Gastrocnemius medialis (tissue), 4 donors: ENCODE data around the gene B3GNT7. TPM values are rescaled to one million over a fixed set of nuclear protein-coding genes. Genes with fewer than 3 reads are reported as not detected.
A peak's percentile ranks its signal among the peaks of the same experiment; 100 is the strongest.

ENCODE experiments used
- ATAC-seq, 2 donors: fragments of 150-250 bp; one replicate each; pipeline ENCODE4 v1.9.1; 2016
- DNase-seq, 2 donors: peaks; one replicate each; pipeline ENCODE4 v3.0.0-alpha.2; 2019
- H3K27ac ChIP-seq, 4 donors: fragments of 200-600 bp; sonication (generic); 1 replicate in 1 of 4; 2 replicates in 3 of 4; pipeline ENCODE4 v1.5.1; 2016 to 2018; ENCODE audit warnings: mild to moderate bottlenecking in 2 of 4, moderate library complexity in 1 of 4
- H3K27me3 ChIP-seq, 3 donors: fragments of 200-600 bp; sonication (generic) in 2 of 3; 1 replicate in 1 of 3; 2 replicates in 2 of 3; pipeline versions ENCODE4 v1.5.1 to v1.6.0; 2016 to 2019; ENCODE audit warnings: mild to moderate bottlenecking in 1 of 3, moderate library complexity in 1 of 3
- H3K36me3 ChIP-seq, 2 donors: fragments of 200-600 bp; sonication (generic) in 1 of 2; one replicate each; pipeline ENCODE4 v1.5.1; 2017 to 2018
- H3K4me1 ChIP-seq, 2 donors: fragments of 200-600 bp; sonication (generic) in 1 of 2; one replicate each; pipeline ENCODE4 v1.5.1; 2016 to 2017; ENCODE audit warnings: mild to moderate bottlenecking in 2 of 2
- H3K4me3 ChIP-seq, 4 donors: fragments of 200-600 bp; sonication (generic) in 3 of 4; 1 replicate in 1 of 4; 2 replicates in 3 of 4; pipeline ENCODE4 v1.5.1; 2016 to 2019; ENCODE audit warnings: mild to moderate bottlenecking in 2 of 4
- H3K9me3 ChIP-seq, 3 donors: fragments of 200-600 bp; sonication (generic) in 2 of 3; 1 replicate in 1 of 3; 2 replicates in 2 of 3; pipeline ENCODE4 v1.5.1; 2016 to 2019
- POLR2A ChIP-seq, 2 donors: fragments of 450-650 bp; IDR thresholded peaks; one replicate each; pipeline ENCODE4 v1.6.1; 2017; ENCODE audit warnings: antibody characterized with exemption in 2 of 2, mild to moderate bottlenecking in 2 of 2, moderate library complexity in 2 of 2
- in situ Hi-C, 4 donors: fragments of 200-750 bp; cut with MboI; loops; one replicate each; pipeline versions ENCODE4 v1.15.0 to v1.8.0; 2017; ENCODE audit warnings: low sequenced_read_pairs in 4 of 4
- intact Hi-C: fragments of 100-400 bp; cut with DNase I; formaldehyde crosslinking; loops from one replicate; pipeline ENCODE4 v1.15.1; 2023; ENCODE audit warnings: low total_unique reads
- total RNA-seq, 4 donors: library from RNA; depleted of rRNA; stranded (reverse); fragments of >200 nt; gene quantifications; one replicate each; pipeline versions ENCODE4 v1.1.0 to v1.2.3, GENCODE V29; 2016
- TF ChIP-seq, protein P1 (sequence below), 5 experiments: fragments of 450-650 bp in 3 of 5; fragments of 200-600 bp in 2 of 5; sonication (generic) in 2 of 5; IDR thresholded peaks in 4 of 5; conservative IDR thresholded peaks in 1 of 5; 1 replicate in 4 of 5; 2 replicates in 1 of 5; pipeline ENCODE4 v1.5.1; 2016 to 2019; ENCODE audit warnings: antibody characterized with exemption in 5 of 5, mild to moderate bottlenecking in 3 of 5, moderate library complexity in 3 of 5

The B3GNT7 gene, protein sequence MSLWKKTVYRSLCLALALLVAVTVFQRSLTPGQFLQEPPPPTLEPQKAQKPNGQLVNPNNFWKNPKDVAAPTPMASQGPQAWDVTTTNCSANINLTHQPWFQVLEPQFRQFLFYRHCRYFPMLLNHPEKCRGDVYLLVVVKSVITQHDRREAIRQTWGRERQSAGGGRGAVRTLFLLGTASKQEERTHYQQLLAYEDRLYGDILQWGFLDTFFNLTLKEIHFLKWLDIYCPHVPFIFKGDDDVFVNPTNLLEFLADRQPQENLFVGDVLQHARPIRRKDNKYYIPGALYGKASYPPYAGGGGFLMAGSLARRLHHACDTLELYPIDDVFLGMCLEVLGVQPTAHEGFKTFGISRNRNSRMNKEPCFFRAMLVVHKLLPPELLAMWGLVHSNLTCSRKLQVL
- under 1 TPM; 0.10 to 0.60 (median 0.44) TPM for total RNA-seq

DNA sequence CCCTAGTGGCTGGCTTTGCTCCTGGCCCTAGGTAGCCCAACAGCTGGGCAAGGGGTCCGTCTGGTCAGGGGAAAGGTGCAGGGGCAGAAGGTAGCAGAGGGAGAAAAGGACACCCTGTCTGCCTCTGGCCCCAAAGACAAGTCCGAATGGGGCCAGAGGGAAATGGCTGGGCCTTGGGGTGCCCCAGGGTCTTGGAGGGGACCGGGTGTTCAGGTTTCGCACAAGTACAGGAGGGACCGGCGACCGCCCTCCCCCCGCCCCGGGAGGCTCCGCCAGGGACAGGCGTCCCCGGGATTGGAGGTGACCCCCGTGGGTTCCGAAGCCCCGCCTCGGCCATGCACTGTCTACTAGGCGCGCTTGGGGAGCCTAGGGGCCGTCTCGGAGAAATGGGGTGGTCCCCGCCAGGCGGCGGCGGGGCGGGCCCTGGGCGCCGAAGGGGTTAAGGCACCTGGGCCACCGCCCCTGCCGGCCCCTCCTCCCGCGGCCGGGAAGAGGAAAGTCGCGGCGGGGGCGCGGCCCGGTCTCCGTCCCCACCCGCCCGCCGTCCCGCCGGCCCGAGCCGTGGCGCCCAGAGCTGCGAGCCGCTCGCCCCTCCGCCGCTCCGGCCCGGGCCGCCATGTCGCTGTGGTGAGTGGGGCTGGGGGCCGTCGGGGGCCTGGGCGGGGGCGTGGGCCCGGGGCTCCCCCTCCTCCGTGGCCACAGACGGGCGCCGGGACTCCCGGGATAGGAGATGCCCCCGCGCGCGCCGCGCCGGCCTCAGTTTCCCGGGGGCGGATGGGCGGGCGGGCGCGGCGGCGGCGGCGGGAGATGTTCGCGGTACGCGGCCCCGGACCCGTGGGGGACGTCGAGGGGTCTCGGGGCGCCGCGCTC lies at the start of gene B3GNT7:
B3GNT7 (plus strand) TSS at position 523 of the 870 bp plus-strand sequence; CDS start at position 617, 94 bp downstream.
- Histone ChIP-seq H3K27ac (no peak within 1 kb of the TSS), H3K9me3 (no peaks in the 10 kb centered on the region), H3K27me3 (peaks cover 8 to 18% (median 17%) of the 10 kb centered on the region in 3 donors), H3K36me3 (no peaks in the 10 kb centered on the region), H3K4me1 (peaks cover 0 to 4% of the 10 kb centered on the region in 2 donors), H3K4me3 (peak within 1 kb of the TSS in 1 of 4 donors; percentile 5)
- ATAC-seq (no peak), DNase-seq (no peak)
- in situ Hi-C loops (no loop called here), intact Hi-C loops (no loop called here)
- TF ChIP-seq, protein P1, sequence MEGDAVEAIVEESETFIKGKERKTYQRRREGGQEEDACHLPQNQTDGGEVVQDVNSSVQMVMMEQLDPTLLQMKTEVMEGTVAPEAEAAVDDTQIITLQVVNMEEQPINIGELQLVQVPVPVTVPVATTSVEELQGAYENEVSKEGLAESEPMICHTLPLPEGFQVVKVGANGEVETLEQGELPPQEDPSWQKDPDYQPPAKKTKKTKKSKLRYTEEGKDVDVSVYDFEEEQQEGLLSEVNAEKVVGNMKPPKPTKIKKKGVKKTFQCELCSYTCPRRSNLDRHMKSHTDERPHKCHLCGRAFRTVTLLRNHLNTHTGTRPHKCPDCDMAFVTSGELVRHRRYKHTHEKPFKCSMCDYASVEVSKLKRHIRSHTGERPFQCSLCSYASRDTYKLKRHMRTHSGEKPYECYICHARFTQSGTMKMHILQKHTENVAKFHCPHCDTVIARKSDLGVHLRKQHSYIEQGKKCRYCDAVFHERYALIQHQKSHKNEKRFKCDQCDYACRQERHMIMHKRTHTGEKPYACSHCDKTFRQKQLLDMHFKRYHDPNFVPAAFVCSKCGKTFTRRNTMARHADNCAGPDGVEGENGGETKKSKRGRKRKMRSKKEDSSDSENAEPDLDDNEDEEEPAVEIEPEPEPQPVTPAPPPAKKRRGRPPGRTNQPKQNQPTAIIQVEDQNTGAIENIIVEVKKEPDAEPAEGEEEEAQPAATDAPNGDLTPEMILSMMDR (IDR thresholded peaks at IDR 0.05 in 4 of 5, conservative IDR thresholded peaks at IDR 0.05 in 1 of 5), result no peak

DNA sequence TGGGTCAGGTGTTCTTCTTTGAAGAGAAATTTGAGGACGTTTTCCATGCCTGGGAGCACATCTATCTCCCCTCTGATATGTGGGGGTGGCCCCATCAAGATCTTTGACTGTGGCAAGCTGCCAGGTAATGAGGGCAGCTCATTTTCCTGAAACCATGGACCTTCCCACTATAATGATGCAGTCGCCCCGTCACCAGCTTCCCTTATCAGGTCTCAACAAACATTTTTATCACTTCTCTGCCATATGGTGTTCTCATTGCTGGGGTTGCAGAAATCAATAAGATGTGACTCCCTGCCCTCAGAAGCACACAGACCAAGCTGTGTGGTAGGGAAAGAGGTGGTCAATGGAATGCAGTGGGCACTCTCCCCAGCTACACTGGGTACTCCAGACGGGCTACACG lies 48.4 kb upstream of the B3GNT7 start:
- Histone ChIP-seq H3K9me3 (no peaks in the 10 kb centered on the region), H3K36me3 (no peaks in the 10 kb centered on the region), H3K27ac (no peak overlapping the region), H3K4me1 (no peaks in the 10 kb centered on the region), H3K4me3 (no peak overlapping the region), H3K27me3 (no peaks in the 10 kb centered on the region)
- DNase-seq (no peak), ATAC-seq (no peak)
- intact Hi-C loops (no loop called here), in situ Hi-C loops (no loop called here)
- TF ChIP-seq POLR2A (IDR thresholded peaks at IDR 0.05), result no peak
- TF ChIP-seq, protein P1 (IDR thresholded peaks at IDR 0.05 in 4 of 5, conservative IDR thresholded peaks at IDR 0.05 in 1 of 5), result no peak

DNA sequence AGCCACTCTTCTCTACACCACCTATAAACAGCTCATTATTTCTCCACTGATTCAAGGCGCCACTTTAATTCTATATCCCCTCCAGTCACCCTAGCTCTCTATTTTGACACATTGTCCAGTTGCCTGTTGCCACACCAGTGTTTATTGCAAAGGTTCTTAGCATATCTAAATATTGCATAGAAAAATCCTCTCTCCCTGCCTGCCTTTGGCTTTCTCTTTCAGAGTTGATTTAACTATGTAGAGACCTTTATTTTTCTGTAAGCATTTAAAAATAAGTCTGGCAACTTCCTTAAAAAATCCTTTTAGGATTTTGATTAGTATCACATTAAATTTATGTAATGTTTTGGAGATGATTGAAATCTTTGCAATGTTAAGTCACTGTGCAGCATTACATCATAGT lies 47.9 kb upstream of the B3GNT7 start:
- TF ChIP-seq POLR2A (IDR thresholded peaks at IDR 0.05), result no peak
- TF ChIP-seq, protein P1 (IDR thresholded peaks at IDR 0.05 in 4 of 5, conservative IDR thresholded peaks at IDR 0.05 in 1 of 5), result no peak
- no peak for ATAC-seq
- intact Hi-C loops (no loop called here), in situ Hi-C loops (no loop called here)
- no peaks in the 10 kb centered on the region for H3K36me3 ChIP-seq
- no peak for DNase-seq
- no peaks in the 10 kb centered on the region for H3K9me3 ChIP-seq
- no peaks in the 10 kb centered on the region for H3K4me1 ChIP-seq
- H3K27me3 ChIP-seq, result no peaks in the 10 kb centered on the region
- no peak overlapping the region for H3K27ac ChIP-seq
- no peak overlapping the region for H3K4me3 ChIP-seq

DNA sequence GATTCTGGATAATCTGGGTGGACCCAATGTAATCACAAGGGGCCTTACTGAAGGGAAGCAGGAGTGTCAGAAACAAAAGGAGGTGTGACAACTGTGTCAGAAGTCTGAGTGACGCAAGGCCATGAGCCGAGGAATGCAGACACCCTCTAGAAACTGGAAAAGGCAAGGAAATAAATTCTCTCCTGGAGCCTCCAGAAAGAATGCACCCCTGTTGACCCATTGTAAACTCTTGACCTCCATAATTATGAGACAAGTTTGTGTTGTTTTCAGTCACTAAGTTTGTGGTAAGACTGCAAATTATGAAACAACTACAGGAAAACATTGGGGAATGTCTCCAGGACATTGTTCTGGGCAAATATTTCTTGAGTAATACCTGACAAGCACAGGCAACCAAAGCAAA lies 47.3 kb upstream of the B3GNT7 start:
- Histone ChIP-seq H3K9me3 (no peaks in the 10 kb centered on the region), H3K36me3 (no peaks in the 10 kb centered on the region), H3K4me3 (no peak overlapping the region), H3K27ac (no peak overlapping the region), H3K27me3 (no peaks in the 10 kb centered on the region), H3K4me1 (no peaks in the 10 kb centered on the region)
- in situ Hi-C loops (no loop called here), intact Hi-C loops (no loop called here)
- TF ChIP-seq POLR2A (IDR thresholded peaks at IDR 0.05), result no peak
- TF ChIP-seq, protein P1 (IDR thresholded peaks at IDR 0.05 in 4 of 5, conservative IDR thresholded peaks at IDR 0.05 in 1 of 5), result no peak
- ATAC-seq (no peak), DNase-seq (no peak)
